CD4-positive, alpha-beta T cell treated with Interleukin-1 beta for 1 hour (primary cell): ENCODE data around the gene ELSPBP1.
"Not testable (repeated sequence)": the region's sequence is repeated elsewhere in the genome, so short reads cannot be mapped to it uniquely, and the experiment has no call there.

Experiments
- DNase-seq, 2 donors: peaks; one replicate each; pipeline ENCODE4 v3.0.0-alpha.2; 2020 to 2022

The ELSPBP1 gene

GRCh38 chr19:47994209-47994802, at the start of gene ELSPBP1:
TSS of gene ELSPBP1 (plus strand) at chr19:47994632. CDS start at chr19:48008668, 14,036 bp downstream.
- no peak for DNase-seq

- not testable (repeated sequence) for DNase-seq
These were observed 44.4 kb upstream of the ELSPBP1 start for GRCh38 chr19:47949852-47950521.

GRCh38 chr19:47952132-47952531, 42.3 kb upstream of the ELSPBP1 start:
- not testable (repeated sequence) for DNase-seq

- DNase-seq, result not testable (repeated sequence)
These were observed 38.5 kb upstream of the ELSPBP1 start for GRCh38 chr19:47955936-47956335.

GRCh38 chr19:47973529-47973928, 20.9 kb upstream of the ELSPBP1 start:
- no peak for DNase-seq

GRCh38 chr19:47991191-47991808, 3.1 kb upstream of the ELSPBP1 start:
- no peak for DNase-seq

GRCh38 chr19:47992070-47992469, 2.4 kb upstream of the ELSPBP1 start, which contains the start of gene BSPH1:
TSS of gene BSPH1 (minus strand) at chr19:47992170. CDS start at chr19:47992081, 89 bp downstream.
- DNase-seq, result no peak

GRCh38 chr19:47996230-47996727, 1.8 kb downstream of the ELSPBP1 start:
- DNase-seq, result no peak

GRCh38 chr19:47998800-47999199, 4.4 kb downstream of the ELSPBP1 start:
- no peak for DNase-seq

GRCh38 chr19:48000846-48001245, 6.4 kb downstream of the ELSPBP1 start:
- DNase-seq, result no peak

- no peak for DNase-seq
These were observed 9.8 kb downstream of the ELSPBP1 start for GRCh38 chr19:48004236-48004635.

GRCh38 chr19:48006762-48007161, 12.3 kb downstream of the ELSPBP1 start:
- DNase-seq, result no peak

GRCh38 chr19:48010932-48011758, 16.7 kb downstream of the ELSPBP1 start:
- DNase-seq, result no peak

- DNase-seq, result no peak
These were observed 26.3 kb downstream of the ELSPBP1 start for GRCh38 chr19:48020686-48021085.

- no peak for DNase-seq
These were observed 28.6 kb downstream of the ELSPBP1 start for GRCh38 chr19:48023011-48023410.

- no peak for DNase-seq
These were observed 29.1 kb downstream of the ELSPBP1 start for GRCh38 chr19:48023518-48023917.

GRCh38 chr19:48025480-48025879, 31.0 kb downstream of the ELSPBP1 start:
- no peak for DNase-seq

- no peak for DNase-seq
These were observed 35.0 kb downstream of the ELSPBP1 start for GRCh38 chr19:48029431-48029830.

GRCh38 chr19:48030073-48030472, 35.6 kb downstream of the ELSPBP1 start:
- DNase-seq, result no peak

GRCh38 chr19:48033604-48034003, 39.2 kb downstream of the ELSPBP1 start:
- DNase-seq, result no peak

- DNase-seq, result no peak
These were observed 42.3 kb downstream of the ELSPBP1 start for GRCh38 chr19:48036765-48037164.

- no peak for DNase-seq
These were observed 47.6 kb downstream of the ELSPBP1 start for GRCh38 chr19:48041877-48042580.
